Measurements from ENCODE around the gene TMEM184A.

Gene TMEM184A

DNA sequence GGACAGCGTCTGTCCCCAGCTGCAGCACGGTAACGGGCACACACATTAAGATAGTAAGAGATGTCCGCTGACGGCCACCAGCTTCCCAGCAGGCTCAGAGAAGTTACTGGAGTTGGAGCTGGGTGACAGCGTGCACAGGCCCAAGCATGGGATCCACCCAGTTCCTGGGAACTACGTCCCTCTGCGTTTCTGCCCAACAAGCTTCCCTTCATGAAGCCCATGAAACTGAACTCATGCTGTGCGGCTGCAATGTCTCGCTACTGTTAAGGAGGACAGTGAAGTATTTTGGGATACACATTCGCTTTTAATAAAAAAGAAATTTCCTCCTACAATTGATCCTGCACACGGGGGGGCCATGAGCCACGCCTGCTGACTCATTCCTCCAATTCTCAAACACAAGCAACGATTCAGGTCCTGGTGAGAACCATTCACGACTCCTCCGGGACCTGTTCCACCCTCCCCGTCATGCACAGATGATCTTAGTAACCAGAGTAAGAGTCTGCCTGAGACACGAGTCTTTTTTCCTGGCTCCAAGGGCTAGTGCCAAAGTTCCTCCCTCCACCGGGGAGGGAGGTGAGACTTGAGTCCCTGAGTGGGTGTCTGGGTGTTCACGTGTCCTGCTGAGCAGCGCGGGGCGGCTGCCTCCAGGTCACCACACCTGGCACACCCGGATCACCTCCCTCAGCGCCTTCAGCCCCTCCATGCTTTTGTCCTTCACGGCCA, 11.2 kb upstream of the TMEM184A start:
- DNase-seq = no peak

DNA sequence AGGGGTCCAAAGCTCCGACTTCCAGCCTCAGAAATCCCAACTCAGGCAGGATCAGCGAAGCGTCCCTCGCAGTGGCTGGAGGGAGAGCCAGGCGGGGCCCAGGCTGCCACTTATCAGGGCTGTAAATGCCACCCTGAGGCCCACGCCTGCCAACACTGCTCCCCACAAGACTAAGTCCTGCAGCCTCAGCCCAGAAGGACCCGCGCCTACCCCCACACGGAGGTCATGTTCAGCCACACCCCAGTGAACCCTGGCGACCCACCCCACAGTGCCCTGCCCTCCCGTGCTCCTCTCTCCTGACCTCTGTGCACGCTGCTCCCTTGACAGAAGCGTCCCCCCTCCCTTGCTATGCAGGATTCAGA, 10.7 kb upstream of the TMEM184A start:
- no peak for DNase-seq

DNA sequence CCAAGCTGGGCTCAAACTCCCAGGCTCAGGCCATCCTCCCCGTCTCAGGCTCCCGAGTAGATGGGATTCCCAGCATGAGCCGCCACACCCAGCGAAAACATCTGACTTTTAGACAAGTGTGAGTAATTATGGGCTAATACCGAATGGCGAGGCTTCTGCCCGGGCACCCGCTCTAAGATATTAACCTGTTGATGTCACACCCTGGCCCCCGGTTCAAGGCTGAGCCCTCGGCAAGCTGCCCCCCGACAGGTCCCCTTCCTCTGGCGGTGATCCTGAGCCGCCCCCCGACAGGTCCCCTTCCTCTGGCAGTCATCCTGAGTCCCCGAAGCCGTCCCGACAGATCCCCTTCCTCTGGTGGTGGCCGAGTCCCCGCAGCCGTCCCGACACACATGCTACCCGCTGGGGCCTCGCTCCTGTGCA, 8.6 kb upstream of the TMEM184A start:
- DNase-seq = no peak

DNA sequence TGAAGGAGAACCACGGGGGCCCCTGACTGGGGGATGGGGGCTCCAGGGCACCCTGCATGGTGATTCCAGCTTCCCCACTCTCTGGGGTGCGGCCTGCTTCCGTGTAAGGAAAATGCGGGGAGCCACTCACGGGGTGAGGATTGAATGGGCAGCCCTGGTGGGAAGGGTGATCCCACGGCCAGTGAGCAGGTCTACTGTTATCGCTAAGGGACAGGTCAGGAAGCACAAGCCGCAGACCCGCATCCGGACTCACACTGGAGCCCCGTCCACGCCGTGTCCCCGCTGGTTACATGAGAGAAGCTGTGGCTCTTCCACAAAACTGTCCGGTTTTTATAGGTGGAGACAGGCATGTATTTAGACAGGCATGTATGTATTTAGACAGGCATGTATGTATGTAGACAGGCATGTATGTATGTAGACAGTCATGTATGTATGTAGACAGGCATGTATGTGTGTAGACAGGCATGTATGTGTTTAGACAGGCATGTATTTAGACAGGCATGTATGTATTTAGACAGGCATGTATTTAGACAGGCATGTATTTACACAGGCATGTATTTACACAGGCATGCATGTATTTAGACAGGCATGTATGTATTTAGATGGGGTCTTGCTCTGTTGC, 8.1 kb upstream of the TMEM184A start:
- DNase-seq = no peak

DNA sequence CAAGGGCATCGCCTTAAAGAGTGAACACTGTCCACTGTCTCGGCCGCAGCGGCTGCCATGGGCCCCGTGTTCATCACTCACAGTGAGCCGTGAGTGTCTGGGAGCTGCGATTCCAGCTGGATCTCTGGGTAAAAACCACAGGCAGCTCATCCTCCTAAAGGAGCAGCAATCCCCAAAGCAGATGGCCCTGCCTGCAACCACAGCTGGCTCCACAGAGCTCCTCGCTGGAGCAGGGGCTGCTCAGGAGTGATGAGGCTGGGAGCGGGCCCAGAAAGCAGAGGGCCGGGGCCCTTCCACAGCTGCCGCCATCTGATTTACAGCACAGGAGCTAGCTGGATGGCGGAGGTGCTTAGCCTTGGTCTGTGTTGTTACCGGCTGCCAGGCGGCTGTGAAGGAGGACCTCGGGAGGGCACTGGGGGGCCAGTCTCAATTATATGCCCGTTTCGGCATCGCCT, 6.6 kb upstream of the TMEM184A start:
- DNase-seq = no peak

DNA sequence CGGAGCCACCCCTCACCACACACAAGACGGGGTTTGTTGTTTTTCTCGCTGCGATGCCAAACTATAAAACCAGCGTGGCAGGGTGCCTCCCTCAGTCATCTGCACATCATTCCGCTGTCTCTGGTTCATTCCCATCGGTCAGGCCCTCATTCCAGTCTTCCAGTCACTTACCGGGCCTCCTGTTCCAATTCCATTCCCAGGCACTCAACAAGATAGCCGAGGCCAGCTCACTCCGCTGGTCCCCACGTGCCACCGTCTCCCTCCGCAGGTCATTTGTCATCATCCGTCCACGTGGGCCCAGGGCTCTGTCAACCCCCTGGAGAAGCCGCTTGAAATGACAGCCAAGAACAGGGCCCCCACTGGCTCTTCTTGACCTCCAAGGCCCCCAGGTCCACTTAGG, 6.1 kb upstream of the TMEM184A start:
- DNase-seq = no peak

DNA sequence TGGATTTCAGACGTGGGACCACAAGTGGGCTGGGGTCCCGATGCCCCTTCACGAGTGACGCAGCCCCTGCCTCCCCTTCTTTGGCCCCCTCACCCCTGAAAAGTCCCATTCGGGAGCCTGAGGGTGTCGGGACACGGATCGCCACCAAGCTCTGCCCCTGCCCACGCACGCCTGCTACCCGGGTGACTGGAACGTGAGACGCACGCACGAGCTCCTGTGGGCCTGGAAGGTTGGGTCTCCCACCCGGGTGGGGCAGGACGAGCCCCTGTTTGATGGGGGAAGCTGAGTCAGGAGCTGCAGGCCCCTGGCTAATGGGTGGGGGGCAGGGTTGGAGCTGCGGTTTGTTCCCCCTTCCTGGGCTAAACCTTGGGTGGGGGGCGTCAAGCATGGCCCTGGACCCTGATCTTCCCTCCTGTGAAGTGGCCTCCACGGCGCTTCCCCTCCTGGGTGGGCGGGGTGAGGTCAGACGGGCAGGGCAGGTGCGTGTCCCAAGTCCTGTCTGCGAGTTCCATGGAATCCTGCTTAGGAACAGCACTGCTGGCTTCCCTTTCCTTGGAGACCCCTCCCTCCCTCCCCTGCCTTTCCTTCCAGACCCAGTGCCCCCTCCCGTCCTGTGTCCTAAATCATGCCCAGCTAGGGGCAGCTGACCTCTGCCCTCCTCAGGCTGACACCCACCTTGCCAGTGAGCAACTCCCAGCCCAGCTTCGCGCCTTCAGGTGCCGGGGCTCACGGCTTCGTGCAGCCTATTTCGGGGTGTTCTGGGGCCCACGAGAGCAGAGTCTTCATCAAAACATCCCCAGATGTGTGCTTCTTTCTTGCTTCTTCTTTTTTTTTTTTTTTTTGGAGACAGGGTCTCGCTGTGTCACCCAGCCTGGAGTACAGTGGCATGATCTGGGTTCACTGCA, 5.3 kb upstream of the TMEM184A start:
- DNase-seq = no peak

DNA sequence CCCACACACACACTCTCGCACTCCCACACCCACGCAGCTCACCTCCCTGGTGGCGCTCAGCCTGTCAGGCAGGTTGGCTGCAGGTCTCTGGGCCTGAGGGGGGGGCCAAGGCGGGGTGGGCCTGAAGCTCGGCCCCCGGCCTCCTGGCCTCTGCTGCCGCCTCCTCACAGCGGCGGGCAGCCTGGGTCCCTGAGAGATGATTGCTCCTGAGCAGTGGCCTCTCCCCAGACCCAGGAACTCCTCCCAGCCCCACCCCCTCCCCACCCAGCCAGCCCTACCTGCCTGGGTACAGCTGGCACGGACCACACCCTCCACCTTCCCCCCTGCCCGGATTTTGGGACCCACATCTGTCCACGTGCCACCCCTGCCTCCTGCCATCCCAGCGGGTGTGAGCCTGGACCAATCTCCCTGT, 4.6 kb upstream of the TMEM184A start:
- DNase-seq = no peak

DNA sequence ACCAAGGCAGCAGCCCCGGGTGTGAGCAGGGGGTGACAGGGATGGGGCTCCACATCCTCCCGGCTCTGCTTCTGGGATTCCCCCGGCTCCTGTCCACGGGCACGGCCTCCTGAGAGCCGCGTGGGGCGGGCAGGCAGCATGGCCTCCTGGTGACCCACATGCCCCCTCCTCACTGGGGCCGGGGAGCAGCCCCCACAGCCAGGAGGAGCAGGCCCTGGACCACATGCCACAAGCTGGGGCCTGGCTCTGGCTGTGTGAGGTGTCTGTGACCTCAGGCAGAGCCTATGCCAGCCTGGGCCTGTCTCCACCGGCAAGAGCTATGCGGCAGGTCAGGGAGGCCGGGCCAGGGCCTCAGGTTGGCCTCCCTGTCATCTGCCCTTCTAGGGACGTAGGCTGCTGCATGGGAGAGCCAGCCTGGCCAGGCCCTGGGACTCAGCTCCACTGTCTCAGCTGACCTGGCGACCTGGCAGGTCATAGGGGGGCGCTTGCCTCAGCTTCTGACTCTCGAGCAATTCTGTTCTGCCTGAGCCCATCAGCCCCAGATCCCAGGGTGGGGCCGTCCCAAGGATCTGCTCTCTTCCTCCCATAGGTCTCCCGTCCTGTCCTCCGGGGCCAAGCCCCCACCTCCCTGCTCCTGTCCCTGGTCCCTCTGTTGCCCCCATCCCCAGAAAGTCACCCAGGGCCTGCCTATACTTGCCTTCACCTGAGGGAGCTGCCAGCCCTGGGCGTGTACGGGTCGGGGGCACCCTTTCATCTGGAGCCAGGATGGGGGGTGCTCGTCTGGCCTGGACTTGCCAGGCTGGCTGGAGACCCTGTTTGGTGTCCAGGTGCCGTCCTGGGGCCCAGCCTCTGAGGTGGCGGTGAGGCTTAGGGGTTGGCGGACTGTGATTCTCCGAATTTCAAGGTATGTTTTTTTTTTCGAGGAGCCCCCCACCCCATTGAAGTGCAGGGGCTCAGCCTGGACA, 3.9 kb upstream of the TMEM184A start:
- DNase-seq = no peak

DNA sequence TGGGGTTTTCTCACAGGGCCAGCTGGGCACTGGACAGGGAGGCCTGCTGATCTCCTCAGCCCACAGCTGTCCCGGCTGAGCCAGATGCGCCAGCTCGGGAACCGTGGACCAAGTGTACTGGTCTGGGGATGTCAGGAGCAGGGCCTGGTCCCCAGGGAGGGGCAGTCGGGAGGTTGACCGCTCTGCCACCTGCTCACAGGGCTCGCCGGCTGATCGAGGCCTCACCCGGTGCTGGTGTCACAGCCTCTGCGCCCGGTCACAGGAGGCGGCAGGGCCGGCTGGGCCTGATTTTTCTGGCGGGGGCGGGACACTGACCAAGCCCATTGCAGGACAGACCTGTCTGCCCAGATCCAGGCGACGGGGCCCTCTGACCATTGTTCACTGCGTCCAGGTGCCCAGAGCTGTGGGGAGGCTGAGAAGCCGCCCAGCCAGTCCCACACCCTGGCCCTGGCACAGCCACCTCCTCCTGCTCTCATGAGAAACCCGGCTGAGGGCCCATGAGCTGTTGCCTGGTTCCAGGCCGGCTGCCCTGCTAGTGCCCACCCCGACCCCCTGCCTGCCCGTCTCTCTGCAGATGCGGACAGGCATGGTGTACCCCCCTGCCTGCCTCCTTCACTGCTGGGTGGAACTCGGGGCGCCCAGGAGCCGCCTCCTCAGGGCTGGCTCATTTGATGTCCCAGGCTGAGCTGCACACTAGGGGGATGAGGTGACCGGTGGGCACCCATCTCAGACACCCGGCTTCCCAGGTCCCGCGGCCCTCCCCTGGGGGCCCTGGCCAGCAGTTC, 3.0 kb upstream of the TMEM184A start:
- no peak for DNase-seq

DNA sequence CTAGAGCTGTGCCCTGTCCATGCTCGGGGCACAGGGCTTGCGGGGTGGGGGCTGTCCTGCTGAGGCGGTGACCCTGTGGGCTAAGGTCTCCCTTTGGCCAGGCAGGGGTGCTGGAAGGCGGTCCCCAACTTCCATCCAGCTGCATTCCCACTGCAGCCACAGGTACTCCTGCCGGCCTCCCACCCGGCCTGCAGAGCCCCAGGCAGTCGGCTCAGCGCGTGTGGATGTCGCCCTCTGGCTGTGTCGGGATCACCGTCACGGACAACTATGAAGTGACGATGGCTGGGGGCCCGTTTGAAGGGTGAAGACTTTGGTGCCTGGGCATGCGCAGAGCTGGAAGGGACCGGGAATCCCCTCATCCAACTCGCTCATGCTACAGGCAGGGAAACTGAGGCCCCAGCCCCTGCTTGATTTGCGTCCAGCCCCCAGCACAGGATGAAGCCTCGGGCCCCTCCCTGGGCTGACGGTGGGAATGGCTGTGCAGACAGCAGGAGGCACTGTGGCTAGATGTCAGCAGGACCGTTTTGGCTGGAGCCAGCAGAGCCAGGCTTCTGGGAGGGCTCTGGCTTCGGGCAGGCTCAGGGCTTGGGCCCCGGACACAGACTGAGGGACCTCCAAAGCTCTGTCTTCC, 2.3 kb upstream of the TMEM184A start:
- DNase-seq = no peak

DNA sequence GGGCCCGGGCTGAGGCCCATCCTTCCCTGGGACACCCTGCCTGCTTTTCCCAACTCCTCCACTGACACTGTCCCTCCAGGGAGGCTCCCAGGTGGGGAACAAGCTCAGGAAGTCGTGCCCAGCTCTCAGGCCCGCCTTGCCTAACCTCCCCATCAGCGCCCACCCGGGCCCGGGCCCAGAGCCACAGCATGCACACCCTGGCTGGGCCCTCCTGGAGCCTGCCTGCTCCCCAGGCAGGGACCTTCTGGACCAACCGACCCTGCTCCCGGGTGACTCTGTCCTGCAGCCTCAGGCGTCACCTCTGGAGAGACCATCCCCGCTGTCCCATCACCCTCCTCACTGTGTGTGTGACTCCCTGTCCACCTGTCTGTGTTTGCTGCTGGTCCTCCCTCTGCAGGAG, 1.8 kb upstream of the TMEM184A start:
- no peak for DNase-seq

DNA sequence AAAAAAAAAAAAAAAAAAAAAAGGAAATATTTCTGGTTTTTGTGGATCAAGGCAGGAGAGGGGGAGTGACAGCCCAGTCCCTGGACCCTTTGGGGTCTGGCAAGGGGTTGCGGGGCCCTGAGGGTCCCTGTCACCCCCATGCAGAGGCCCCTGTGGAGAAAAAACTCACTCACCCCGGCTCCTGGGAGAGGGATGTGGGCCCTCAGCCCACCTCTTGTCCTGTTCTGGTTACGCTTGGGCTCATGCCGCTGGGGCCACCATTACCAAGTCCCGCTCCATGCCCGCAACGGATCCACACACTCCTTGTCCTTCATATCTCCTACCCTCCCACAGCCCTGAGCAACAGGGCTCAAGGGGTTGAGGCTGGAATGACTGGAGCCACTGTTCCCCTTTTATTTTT, 1.0 kb upstream of the TMEM184A start:
- no peak for DNase-seq

DNA sequence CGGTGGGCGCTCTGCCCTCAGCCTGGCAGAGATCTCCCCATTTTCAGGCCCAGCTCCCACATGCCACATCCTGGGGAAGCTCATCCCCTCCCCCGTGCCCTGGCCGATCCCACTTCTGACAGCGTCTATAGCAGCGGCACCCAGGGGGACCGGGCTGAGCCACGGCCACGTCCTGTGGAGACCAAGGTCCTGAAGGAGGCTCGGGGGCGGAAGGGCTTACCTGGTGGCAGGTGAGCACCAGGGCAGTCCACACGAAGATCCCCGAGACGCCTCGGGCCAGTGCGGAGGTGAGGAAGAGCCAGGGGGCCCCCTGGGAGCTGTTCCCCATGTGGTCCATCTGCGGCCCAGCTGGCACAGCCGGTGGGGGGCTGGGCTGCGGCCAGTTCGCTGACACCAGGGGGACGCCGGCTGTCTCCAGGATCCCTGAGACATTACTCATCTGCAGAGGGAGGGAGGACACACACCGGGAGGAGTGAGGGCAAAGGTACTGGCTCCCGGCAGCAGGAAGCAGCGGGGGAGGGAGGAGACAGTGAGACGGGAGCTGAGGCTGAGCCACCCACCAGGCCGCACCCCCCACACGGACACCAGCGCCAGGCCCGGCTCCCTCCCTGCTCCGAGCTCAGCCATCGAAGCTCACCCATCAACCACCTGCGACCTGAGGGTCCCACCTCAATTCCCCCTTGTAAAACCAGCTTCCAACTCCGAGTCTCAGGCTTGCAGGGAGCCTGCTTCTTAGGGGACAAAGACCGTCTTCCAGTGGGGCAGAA, 776 bp downstream of the TMEM184A start:
- DNase-seq = no peak

DNA sequence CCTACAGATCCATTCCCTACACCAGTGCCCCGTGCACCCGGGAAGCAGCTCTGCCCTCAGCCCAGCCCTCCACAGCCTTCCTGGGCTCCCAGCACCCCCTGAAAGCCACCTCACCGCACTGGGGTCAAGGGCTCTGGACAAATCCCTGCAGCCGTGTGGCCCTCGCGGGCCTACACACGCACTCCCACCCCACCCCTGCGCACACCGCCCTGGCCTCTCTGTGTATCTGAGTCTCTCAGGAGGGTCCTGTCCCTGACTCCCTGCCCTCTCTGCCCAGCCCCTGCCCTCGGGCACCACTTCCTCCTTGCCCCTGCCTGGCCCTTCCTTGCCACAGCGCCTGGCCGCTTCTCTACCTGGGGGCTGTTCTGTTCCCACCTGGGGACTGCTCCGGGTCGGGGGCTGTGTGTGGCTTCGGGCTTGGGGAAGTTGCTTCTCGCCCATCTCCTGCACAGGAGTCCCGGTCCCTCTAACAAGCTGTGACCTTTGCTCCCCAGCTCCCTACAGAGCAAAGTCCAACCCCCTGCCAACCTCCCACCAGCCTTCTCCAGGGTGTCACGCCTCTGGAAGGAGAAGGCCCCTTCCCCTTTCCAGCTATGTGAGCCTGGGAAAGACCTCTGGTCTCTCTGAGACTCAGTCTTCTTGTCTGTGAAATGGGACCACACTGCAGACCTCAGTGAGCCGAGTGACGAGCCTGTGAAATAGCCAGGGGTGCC, 1.5 kb downstream of the TMEM184A start:
- no peak for DNase-seq

DNA sequence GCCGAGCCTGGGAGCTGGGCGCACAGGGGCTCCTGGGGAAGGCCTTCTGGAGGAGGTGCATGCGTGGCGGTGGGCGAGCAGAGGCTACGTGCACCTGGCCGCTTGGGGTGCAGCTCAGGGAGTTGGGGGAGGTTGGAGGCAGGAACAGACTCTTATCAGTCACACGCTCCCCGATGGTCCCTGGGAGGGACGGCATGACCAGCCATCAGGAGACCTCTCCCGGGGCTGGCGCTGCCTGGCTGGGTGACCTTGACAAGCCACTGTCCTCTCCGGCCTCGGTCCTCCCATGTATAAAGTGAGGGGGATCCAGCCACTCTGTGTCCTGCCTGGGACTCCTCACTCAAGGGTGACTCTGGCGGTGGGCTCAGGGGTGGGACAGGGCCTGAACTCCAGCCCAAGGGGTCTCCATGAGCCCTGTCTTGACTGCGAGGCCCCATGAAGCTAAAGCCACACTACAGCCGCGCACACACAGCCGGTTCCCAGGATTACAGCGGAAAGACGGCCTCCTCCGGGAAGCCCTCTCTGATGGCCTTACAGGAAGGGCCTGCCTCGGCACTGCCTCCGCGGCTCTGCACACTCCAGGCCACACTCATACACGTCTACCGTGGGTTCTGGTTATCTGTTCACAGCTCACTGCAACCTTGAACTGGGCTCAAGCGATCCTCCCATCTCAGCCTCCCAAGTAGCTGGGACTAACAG, 2.3 kb downstream of the TMEM184A start:
- no peak for DNase-seq

DNA sequence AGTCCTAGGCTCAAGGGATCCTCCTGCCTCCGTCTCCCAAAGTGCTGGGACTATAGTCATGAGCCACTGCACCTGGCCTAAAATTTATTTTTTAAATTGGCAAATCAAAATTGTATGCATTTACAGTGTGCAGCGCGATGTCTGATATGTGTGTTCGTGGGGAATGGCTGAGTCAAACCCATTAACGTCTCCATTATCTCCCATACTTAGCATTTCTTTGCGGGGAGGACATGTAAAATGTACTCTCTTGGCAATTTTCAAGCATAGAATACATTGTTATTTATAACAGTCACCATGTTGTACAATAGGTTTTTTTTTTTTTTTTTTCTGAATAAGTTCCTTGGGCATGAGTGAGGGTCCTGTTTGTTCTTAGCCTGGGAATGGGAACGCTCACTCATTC, 3.8 kb downstream of the TMEM184A start:
- no peak for DNase-seq

DNA sequence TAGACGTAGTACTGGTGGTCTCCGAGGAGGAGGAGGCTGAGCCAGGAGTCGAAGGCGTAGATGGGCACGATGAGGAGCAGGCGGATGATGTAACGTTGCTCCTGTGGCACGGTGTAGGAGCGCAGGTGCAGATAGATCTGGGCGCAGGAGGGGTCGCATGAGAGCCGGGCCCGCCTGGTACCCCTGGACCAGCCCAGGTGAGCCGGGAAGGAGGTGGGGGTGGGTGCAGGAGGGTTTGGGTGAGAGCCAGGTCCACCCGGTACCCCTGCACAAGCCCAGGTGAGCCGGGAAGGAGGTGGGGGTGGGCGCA, 5.2 kb downstream of the TMEM184A start:
- no peak for DNase-seq

All from CD4-positive, alpha-beta T cell treated with Interleukin-1 beta for 1 hour (primary cell).